CD4-positive, alpha-beta T cell (primary cell): ENCODE results near the gene DEFB119. TPM values are rescaled to one million over a fixed set of nuclear protein-coding genes. Genes with fewer than 3 reads are reported as not detected.
"Not testable (repeated sequence)": the region's sequence is repeated elsewhere in the genome, so short reads cannot be mapped to it uniquely, and the experiment has no call there.

Experiments
- ATAC-seq: fragments of 200-7000 bp; cut with Tn5 transposase; one replicate; pipeline ENCODE4 v1.10.0; 2022; ENCODE audit warnings: mild to moderate bottlenecking; ENCODE audit not compliant: poor library complexity
- CTCF ChIA-PET: fragments of 350-600 bp; sonication (Branson Sonifier 250); formaldehyde crosslinking; loops from one replicate; lab custom pipeline; 2021; ENCODE audit warnings: antibody characterized with exemption, inconsistent platforms; lab: Charles Lee
- POLR2A ChIA-PET: fragments of 350-600 bp; sonication (Branson Sonifier 250); formaldehyde crosslinking; loops from one replicate; lab custom pipeline; 2021; ENCODE audit warnings: antibody characterized with exemption, inconsistent platforms; lab: Charles Lee
- DNase-seq, 14 experiments: peaks; one replicate each; pipeline ENCODE4 v3.0.0-alpha.2; 2013 to 2020; ENCODE audit warnings: mixed read lengths in 2 of 14
- H3K27ac ChIP-seq, 2 donors: one replicate each; pipeline versions ENCODE4 v1.5.1 to v1.7.0; 2013; ENCODE audit warnings: low read length in 2 of 2, low read depth in 1 of 2, mild to moderate bottlenecking in 1 of 2
- H3K27me3 ChIP-seq, 2 experiments: 1 replicate in 1 of 2; 2 replicates in 1 of 2; pipeline versions ENCODE4 v1.6.1 to v1.7.0; 2013; ENCODE audit warnings: low read length in 2 of 2, control low read depth in 1 of 2, mild to moderate bottlenecking in 1 of 2, moderate library complexity in 1 of 2; ENCODE audit not compliant: insufficient read depth in 2 of 2, control insufficient read depth in 1 of 2
- H3K36me3 ChIP-seq: one replicate; pipeline ENCODE4 v1.6.1; 2013; ENCODE audit warnings: low read length, control low read depth; ENCODE audit not compliant: insufficient read depth
- H3K4me1 ChIP-seq: one replicate; pipeline ENCODE4 v1.6.1; 2013; ENCODE audit warnings: low read length, control low read depth; ENCODE audit not compliant: insufficient read depth
- H3K4me3 ChIP-seq: one replicate; pipeline ENCODE4 v1.5.1; 2013; ENCODE audit warnings: mild to moderate bottlenecking, low read length, moderate library complexity
- H3K9me3 ChIP-seq, 2 experiments: 1 replicate in 1 of 2; 2 replicates in 1 of 2; pipeline versions ENCODE4 v1.6.1 to v1.7.0; 2013; ENCODE audit warnings: low read length in 2 of 2, mild to moderate bottlenecking in 2 of 2, control low read depth in 1 of 2, moderate library complexity in 1 of 2; ENCODE audit not compliant: control insufficient read depth in 1 of 2, insufficient read depth in 1 of 2
- H3K27ac Mint-ChIP-seq: one replicate; pipeline ENCODE4 v1.8.0; 2020; ENCODE audit warnings: mixed read lengths
- H3K27me3 Mint-ChIP-seq: one replicate; pipeline ENCODE4 v1.8.0; 2021; ENCODE audit warnings: mixed read lengths
- H3K36me3 Mint-ChIP-seq: one replicate; pipeline ENCODE4 v1.8.0; 2021; ENCODE audit warnings: low read depth, mixed read lengths
- H3K4me1 Mint-ChIP-seq: one replicate; pipeline ENCODE4 v1.8.0; 2021; ENCODE audit warnings: low read depth, mixed read lengths
- H3K4me3 Mint-ChIP-seq: one replicate; pipeline ENCODE4 v1.8.0; 2020; ENCODE audit warnings: mild to moderate bottlenecking, mixed read lengths
- H3K9me3 Mint-ChIP-seq: one replicate; pipeline ENCODE4 v1.8.0; 2020; ENCODE audit warnings: mixed read lengths
- CTCF ChIP-seq: fragments of 200-600 bp; IDR thresholded peaks from one replicate; pipeline ENCODE4 v1.8.0; 2022; ENCODE audit warnings: antibody characterized with exemption, mild to moderate bottlenecking
- intact Hi-C, 2 experiments: fragments of 100-400 bp; cut with DNase I in 1 of 2; cut with micrococcal nuclease in 1 of 2; formaldehyde crosslinking; loops; one replicate each; pipeline versions ENCODE4 v1.15.1 to v1.9.0; 2023 to 2025; cut with DNase I, micrococcal nuclease
- total RNA-seq, 174 experiments: library from RNA in 2 of 174; stranded (reverse) in 2 of 174; gene quantifications; one replicate each; pipeline ENCODE4 v1.2.3 and lab custom pipeline; 2021 to 2026

The DEFB119 gene
- total RNA-seq, 2 experiments from 2014 or later, result not detected

GRCh38 chr20:31374346-31374745, 16.0 kb downstream of the DEFB119 start:
- H3K4me1 Mint-ChIP-seq, result no peaks in the 10 kb centered on the region
- Histone ChIP-seq H3K4me1 (no peaks in the 10 kb centered on the region), H3K27ac (no peak overlapping the region), H3K4me3 (no peak overlapping the region), H3K9me3 (peaks cover 5 to 9% of the 10 kb centered on the region in 2 experiments), H3K27me3 (no peaks in the 10 kb centered on the region), H3K36me3 (no peaks in the 10 kb centered on the region)
- CTCF ChIA-PET, result no interaction called here
- intact Hi-C loops, result no loop called here
- TF ChIP-seq CTCF, result no peak
- ATAC-seq (no peak), DNase-seq (no peak)
- H3K9me3 Mint-ChIP-seq, result peaks cover 2% of the 10 kb centered on the region
- H3K4me3 Mint-ChIP-seq, result no peak overlapping the region
- POLR2A ChIA-PET, result no interaction called here
- H3K27ac Mint-ChIP-seq, result no peak overlapping the region
- H3K27me3 Mint-ChIP-seq, result peaks cover 5% of the 10 kb centered on the region
- no peaks in the 10 kb centered on the region for H3K36me3 Mint-ChIP-seq

- H3K9me3 ChIP-seq, result peaks cover 0 to 5% of the 10 kb centered on the region in 2 experiments
Measured at GRCh38 chr20:31368301-31368700, 22.1 kb downstream of the DEFB119 start, which contains the start of gene DEFB118. Gene DEFB118 (plus strand): TSS chr20:31368601. CDS start chr20:31368651, 50 bp downstream.

GRCh38 chr20:31364272-31364671, 26.1 kb downstream of the DEFB119 start:
- H3K27me3 Mint-ChIP-seq, intact Hi-C loops, H3K9me3 ChIP-seq, POLR2A ChIA-PET, H3K4me3 Mint-ChIP-seq, H3K4me1 Mint-ChIP-seq, H3K9me3 Mint-ChIP-seq, H3K4me1 ChIP-seq, DNase-seq, CTCF ChIA-PET, H3K27ac ChIP-seq, H3K27ac Mint-ChIP-seq, H3K27me3 ChIP-seq, H3K4me3 ChIP-seq, H3K36me3 Mint-ChIP-seq, ATAC-seq, H3K36me3 ChIP-seq: not testable (repeated sequence)

More at GRCh38 chr20:31368301-31368700, 22.1 kb downstream of the DEFB119 start, which contains the start of gene DEFB118:
- Histone ChIP-seq H3K4me3 (no peak within 1 kb of the TSS), H3K36me3 (no peaks in the 10 kb centered on the region), H3K27me3 (no peaks in the 10 kb centered on the region), H3K27ac (no peak within 1 kb of the TSS), H3K4me1 (no peaks in the 10 kb centered on the region)
- no peak for DNase-seq
- H3K4me1 Mint-ChIP-seq, result no peaks in the 10 kb centered on the region
- no peaks in the 10 kb centered on the region for H3K36me3 Mint-ChIP-seq
- H3K27ac Mint-ChIP-seq, result no peak within 1 kb of the TSS
- no peak within 1 kb of the TSS for H3K4me3 Mint-ChIP-seq
- H3K9me3 Mint-ChIP-seq, result peaks cover 3% of the 10 kb centered on the region
- H3K27me3 Mint-ChIP-seq, result no peaks in the 10 kb centered on the region
- ATAC-seq, result no peak
- TF ChIP-seq CTCF, result no peak
- intact Hi-C loops, result no loop called here
- CTCF ChIA-PET, result interaction anchor here (0.7 kb wide), 1 partner anchor 29 kb away, joined by 3 read pairs; no protein-coding TSS in a partner anchor
- POLR2A ChIA-PET, result no interaction called here

GRCh38 chr20:31363295-31363694, 27.1 kb downstream of the DEFB119 start:
- no peaks in the 10 kb centered on the region for H3K27me3 ChIP-seq
- H3K27ac Mint-ChIP-seq, result no peak overlapping the region
- H3K27ac ChIP-seq, result no peak overlapping the region
- TF ChIP-seq CTCF, result no peak
- H3K9me3 ChIP-seq, result peaks cover 0 to 5% of the 10 kb centered on the region in 2 experiments
- no peaks in the 10 kb centered on the region for H3K4me1 ChIP-seq
- ChIA-PET CTCF (no interaction called here), POLR2A (no interaction called here)
- no peak for ATAC-seq
- H3K36me3 ChIP-seq, result no peaks in the 10 kb centered on the region
- intact Hi-C loops, result no loop called here
- no peak overlapping the region for H3K4me3 ChIP-seq
- no peaks in the 10 kb centered on the region for H3K36me3 Mint-ChIP-seq
- H3K4me1 Mint-ChIP-seq, result no peaks in the 10 kb centered on the region
- no peaks in the 10 kb centered on the region for H3K27me3 Mint-ChIP-seq
- DNase-seq, result no peak
- peaks cover 3% of the 10 kb centered on the region for H3K9me3 Mint-ChIP-seq
- no peak overlapping the region for H3K4me3 Mint-ChIP-seq
